Activated CD4-positive, CD25-positive, alpha-beta regulatory T cell (primary cell): ENCODE data around the gene SUPT16H.
"Not testable (repeated sequence)": the region's sequence is repeated elsewhere in the genome, so short reads cannot be mapped to it uniquely, and the experiment has no call there.

ENCODE experiments used
- DNase-seq, 4 experiments: peaks; one replicate each; lab custom pipeline; 2025; lab: John Stamatoyannopoulos, UW

The SUPT16H gene

DNA sequence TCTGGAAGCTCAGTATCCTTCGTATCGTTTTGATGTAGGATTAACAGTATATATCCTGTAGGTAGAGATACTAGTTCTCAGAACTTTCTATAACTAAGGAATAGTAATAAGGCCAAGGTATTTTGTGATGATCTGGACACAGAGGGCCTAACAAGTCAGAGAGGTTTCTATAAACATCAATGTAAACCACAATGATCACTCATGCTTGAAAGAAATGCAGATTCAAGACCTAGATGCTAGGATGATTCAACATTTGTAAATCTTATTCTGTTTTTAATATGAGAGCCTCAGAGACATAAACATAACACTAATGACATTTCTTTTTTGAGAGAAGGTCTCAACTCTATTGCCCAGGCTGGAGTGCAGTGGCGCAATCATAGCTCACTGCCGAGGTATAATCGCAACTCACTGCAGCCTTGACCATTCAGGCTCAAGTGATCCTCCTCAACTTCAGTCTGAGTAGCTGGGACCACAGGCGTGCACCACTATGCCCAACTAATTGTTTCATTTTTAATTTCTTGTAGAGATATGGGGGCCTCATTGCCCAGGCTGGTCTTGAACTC lies 16.2 kb downstream of the SUPT16H start:
- DNase-seq: no peak

DNA sequence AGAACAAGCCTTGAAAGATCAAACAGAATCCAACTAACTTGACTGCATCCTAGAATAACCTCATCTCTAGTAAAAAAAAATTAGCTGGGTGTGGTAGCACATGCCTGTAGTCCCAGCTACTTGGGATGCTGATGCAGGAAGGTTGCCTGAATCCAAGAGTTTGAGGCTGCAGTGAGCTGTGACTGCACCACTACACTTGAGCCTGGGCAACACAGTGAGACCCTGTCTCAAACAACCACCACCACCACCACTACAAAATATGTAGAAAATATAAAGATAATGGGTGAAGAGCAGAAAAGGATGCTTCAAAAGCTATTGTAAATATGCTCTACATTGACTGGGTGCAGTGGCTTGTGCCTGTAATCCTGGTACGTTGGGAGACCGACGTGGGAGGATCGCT lies 27.3 kb downstream of the SUPT16H start:
- DNase-seq: no peak

DNA sequence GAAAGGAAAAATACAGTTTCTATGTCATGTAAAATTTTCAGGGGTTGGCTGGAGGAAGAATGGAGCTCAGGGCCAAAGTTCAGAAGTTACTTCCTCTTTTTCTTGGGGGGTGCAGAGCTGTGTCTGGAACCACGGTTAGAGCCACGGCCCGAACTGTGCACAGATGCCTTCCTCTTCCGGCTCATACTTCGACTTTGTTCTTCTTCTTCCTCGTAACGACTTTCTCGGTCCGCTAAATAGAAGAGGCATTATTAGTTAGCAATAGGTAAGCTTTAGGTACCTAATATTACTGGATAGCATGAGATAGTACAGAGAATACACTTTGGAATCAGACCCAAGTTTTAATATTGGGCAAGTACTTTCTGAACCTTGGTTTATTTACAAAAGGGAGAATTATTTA lies 31.2 kb downstream of the SUPT16H start:
- no peak for DNase-seq

- no peak for DNase-seq
Measured at GRCh38 chr14:21350539-21350938, 33.3 kb downstream of the SUPT16H start.

DNA sequence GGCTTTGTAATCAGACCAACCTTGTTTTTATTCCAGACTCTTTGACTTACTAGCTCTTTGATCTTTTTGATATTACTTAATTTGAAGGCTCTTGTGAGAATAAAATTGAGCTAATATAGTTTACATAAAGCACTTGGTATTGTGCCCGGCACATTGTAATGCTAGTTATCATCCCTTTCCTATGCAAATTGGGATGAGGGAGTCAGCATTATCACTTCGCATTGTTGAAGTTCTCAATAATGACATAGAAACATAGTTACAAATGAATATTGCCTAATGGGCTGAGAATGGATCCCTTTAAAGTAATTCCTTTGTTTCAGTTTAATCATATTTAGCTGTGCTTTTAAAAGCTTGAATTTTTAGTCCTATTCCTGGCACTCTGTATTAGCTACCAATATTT lies 36.6 kb downstream of the SUPT16H start:
- DNase-seq: no peak

GRCh38 chr14:21346532-21347135 lies 37.2 kb downstream of the SUPT16H start:
- DNase-seq: no peak

- DNase-seq: no peak
Measured at GRCh38 chr14:21343035-21343794, 40.6 kb downstream of the SUPT16H start.

GRCh38 chr14:21334202-21334906 lies 49.5 kb downstream of the SUPT16H start:
- no peak for DNase-seq

- no peak for DNase-seq
Measured at GRCh38 chr14:21332950-21333349, 50.9 kb downstream of the SUPT16H start.

DNA sequence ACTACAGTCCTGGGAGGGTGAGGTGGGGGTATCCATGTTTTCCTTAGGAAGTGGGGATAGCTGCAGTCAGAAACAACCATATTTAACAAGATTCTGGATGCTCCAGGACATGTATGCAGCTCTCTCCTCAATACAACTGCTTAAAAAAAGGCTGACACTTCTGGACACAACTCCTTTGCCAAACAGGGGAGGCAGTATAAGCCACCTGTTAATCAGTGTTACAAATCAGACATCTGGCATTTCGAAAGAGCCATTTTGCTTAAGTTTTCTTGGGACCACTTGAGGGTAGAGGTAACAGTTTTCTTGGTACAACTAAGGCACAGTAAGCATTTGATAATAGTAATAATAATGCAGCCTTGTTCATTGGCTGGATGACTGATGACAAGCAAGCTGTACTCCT lies 56.8 kb downstream of the SUPT16H start:
- DNase-seq: no peak

DNA sequence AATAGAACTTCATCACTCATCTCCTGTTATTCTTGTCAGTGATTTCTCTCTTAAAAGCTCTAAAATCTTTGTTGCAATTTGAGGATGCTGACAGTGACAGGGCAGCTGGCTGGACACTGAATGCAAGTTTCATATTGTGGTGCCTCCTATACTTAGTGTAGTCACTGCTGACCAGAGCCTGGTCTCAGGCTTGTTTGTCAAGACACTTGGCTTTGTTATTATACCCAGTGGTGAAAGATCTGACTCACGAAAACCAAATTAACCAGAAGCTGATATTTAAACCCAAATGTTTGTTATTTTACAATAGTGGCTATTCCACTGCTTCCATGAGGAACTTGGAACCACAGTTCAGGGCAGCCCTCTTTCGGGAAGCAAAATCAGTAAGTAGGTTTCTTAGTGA lies 61.1 kb downstream of the SUPT16H start:
- DNase-seq: no peak

DNA sequence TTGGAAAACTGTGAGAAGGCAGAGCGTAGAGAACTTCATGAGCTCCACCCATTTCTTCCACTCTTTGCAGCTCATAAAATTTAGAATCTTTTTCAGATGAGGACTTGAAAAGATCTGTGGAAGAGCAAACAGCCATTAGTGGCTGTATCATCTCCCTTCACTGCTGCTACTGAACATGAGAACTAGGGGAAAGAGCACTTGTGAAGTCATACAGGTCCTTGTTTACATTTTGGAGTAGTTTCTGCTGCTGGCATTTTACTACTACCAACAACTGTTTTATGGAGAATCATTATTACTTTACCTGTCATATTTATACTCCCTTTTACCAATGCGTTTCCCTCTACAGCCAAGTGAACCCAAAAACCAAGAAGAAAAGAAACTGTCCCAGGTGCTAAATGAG lies 62.9 kb downstream of the SUPT16H start:
- no peak for DNase-seq

DNA sequence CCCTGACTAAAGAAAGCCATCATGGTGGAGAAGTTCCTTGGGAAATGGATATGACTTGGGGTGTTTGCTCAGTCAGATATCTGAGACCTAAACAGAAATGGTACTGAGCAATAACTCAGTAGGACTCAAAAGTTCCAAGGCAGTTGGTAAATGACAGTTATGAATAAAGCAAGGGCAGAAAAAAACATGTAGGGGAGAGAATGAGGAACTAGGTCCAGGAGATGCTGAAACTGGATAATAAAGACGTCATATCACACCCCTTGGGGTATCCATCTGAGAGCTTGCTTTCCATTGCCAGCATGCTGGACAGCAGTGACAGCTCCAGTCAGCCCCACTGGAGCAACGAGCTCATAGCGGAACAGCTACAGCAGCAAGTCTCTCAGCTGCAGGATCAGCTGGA lies 66.4 kb downstream of the SUPT16H start:
- DNase-seq: no peak

DNA sequence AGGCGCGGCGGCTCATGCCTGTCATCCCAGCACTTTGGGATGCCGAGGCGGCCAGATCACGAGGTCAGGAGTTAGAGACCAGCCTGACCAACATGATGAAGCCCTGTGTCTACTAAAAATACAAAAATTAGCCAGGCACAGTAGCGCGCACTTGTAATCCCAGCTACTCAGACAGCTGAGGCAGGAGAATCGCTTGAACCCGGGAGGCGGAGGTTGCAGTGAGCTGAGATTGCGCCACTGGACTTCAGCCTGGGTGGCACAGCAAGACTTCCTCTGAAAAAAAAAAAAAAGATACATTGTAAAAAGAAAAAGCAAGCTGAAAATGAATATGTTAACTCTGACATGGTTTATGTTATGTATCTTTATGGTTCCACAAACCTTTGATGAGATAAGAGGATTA lies 70.3 kb downstream of the SUPT16H start:
- DNase-seq: no peak

DNA sequence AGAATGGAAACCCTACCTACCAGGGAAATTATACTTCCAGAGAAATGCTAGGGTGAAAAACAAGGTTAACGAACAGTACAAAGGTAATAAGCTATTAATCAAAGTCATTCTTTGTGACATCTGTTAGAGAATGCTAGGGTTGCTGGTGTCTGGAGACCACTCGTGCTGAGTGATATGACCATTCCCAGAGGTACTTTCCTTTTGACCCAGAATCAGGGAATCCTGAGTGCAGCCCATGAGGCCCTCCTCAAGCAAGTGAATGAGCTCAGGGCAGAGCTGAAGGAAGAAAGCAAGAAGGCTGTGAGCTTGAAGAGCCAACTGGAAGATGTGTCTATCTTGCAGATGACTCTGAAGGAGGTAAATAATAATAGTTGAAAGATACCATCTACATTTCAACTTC lies 72.2 kb downstream of the SUPT16H start:
- no peak for DNase-seq

DNA sequence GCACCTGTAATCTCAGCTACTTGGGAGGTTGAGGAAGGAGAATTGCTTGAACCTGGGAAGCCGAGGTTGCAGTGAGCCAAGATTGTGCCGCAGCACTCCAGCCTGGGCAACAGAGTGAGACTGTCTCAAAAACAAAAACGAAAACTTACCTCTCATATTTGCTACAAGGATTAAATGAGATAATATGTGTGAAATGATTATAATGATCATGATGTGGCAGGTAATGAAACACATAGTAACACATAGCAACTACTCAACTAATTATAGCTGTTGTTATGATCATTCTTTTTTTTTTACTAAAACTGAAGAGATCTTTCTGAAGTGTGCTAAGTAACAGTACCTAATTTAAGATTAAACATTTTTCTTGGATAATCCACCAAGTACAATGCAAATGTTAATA lies 73.9 kb downstream of the SUPT16H start:
- DNase-seq: no peak

DNA sequence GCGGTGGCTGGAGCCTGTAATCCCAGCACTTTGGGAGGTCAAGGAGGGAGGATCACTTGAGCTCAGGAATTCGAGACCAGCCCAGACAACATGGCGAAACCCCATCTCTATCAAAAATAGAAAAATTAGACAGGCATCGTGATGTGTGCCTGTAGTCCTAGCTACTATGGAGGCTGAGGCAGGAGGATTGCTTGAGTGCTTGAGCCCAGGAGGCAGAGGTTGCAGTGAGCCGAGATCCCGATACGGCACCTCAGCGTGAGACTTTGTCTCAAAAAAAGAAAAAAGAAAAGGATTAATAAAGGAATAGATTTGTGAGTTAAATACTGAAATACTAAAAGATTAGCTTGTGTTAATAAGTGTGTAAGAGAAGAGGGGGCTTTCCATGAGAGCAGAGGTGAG lies 74.6 kb downstream of the SUPT16H start:
- DNase-seq: no peak

- DNase-seq: peak; percentile 32 to 64 (median 44)
Measured at GRCh38 chr14:21308479-21309237, 75.2 kb downstream of the SUPT16H start.

- DNase-seq: no peak
Measured at GRCh38 chr14:21308132-21308478, 75.7 kb downstream of the SUPT16H start.

GRCh38 chr14:21307637-21308036 lies 76.2 kb downstream of the SUPT16H start:
- DNase-seq: no peak

GRCh38 chr14:21302836-21303140 lies 81.0 kb downstream of the SUPT16H start:
- DNase-seq: not testable (repeated sequence)

DNA sequence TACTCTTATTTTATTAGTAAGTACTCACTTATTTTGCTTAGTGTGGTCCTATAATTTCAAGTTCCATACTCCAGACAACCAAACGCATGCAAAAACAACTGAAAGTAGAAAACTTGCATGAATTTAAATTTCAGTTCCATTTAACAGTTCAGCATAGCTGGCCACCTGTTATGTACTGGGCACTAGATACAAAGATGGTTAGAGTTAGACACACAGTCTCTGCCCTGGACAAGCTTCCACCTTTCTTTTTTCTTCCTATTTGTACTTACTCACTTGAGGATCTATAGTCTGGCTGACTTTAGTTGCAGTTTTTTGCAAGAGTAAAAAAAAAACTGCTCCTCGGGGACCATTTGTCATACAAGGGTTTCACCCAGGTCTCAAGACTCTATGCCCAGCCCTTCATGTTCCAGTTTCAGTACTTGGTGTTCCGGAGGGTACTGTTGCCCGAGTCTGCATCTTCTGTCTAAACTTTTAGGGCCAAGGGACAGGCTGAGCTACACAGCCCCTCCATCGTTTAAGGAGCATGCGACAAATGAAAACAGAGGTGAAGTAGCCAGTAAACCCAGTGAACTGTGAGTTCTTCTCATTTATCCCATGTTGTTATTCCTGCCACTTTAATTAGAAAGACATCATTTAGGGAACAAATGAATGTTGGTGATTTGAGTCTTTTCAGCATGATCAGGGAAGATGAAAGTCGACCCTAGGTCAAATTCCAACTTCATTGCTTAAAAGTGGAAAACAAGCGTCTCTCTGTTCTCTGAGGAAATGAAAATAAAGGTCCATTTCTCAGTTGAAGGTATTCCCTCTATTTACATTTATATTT lies 81.6 kb downstream of the SUPT16H start:
- no peak for DNase-seq
